ENCODE data around the gene ACVR1C. TPM values are rescaled to one million over a fixed set of nuclear protein-coding genes. Genes with fewer than 3 reads are reported as not detected.

Gene ACVR1C
- total RNA-seq, 1 experiment from 2014 or later: 0.99 TPM

DNA sequence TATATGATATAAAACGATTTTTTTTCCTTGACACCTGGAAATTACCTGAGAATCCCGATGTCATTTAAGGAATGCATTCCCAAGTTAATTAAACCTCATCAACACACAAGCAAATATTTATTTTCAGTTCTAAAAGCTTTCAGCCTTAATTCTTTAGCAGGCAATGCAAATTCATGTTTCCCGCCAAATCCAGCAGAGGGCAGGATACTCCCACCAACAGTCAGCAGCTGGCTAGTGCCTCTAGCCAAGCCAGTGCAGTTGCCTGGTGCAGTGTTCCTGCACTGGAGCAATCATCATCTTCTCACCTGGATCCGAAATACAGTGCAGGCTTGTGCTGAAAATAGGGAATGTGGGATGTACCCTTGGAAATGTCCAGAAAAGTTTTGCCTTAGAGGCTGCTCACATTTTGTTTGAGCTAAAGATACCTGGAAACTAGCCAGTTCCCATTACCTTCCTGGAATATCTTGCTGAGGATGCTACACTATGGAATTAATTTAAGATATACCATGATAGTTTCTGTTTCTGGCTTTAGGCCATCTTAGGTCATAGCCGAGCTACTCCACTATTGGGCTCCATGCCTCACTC is 136.4 kb downstream of the ACVR1C start:
- no TSS peak for BruUV-seq (replicated peaks)
- Mint-ChIP-seq H3K9me3 (ENCODE audit: low read depth, unreplicated experiment) (no peaks in the 10 kb centered on the region), H3K27me3 (ENCODE audit: unreplicated experiment) (peaks cover 13% of the 10 kb centered on the region), H3K4me1 (ENCODE audit: low read depth, unreplicated experiment) (peaks cover 27% of the 10 kb centered on the region), H3K4me3 (ENCODE audit: low read depth, unreplicated experiment) (no peak overlapping the region), H3K36me3 (ENCODE audit: insufficient read depth, unreplicated experiment) (no peaks in the 10 kb centered on the region), H3K27ac (ENCODE audit: unreplicated experiment) (no peak overlapping the region)
- TF ChIP-seq, protein P1, sequence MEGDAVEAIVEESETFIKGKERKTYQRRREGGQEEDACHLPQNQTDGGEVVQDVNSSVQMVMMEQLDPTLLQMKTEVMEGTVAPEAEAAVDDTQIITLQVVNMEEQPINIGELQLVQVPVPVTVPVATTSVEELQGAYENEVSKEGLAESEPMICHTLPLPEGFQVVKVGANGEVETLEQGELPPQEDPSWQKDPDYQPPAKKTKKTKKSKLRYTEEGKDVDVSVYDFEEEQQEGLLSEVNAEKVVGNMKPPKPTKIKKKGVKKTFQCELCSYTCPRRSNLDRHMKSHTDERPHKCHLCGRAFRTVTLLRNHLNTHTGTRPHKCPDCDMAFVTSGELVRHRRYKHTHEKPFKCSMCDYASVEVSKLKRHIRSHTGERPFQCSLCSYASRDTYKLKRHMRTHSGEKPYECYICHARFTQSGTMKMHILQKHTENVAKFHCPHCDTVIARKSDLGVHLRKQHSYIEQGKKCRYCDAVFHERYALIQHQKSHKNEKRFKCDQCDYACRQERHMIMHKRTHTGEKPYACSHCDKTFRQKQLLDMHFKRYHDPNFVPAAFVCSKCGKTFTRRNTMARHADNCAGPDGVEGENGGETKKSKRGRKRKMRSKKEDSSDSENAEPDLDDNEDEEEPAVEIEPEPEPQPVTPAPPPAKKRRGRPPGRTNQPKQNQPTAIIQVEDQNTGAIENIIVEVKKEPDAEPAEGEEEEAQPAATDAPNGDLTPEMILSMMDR (IDR thresholded peaks at IDR 0.05; ENCODE audit: unreplicated experiment): peak; percentile 49
- CTCF ChIA-PET: interaction anchor here (0.6 to 1.5 kb wide), 5 partner anchors 105 to 1350 kb away, joined by 3 to 5 read pairs (median 3); no protein-coding TSS in a partner anchor
- DNase-seq: peak; percentile 76
- intact Hi-C loops (cut with micrococcal nuclease; ENCODE audit: unreplicated experiment): loop anchor here (1.0 to 10.0 kb wide), 2 partner anchors 253 to 518 kb away; no protein-coding TSS in a partner anchor

GRCh38 chr2:157489983-157490382 is 138.7 kb downstream of the ACVR1C start:
- TF ChIP-seq, protein P1 (IDR thresholded peaks at IDR 0.05; ENCODE audit: unreplicated experiment): no peak
- H3K27ac Mint-ChIP-seq (ENCODE audit: unreplicated experiment): no peak overlapping the region
- peaks cover 13% of the 10 kb centered on the region for H3K27me3 Mint-ChIP-seq (ENCODE audit: unreplicated experiment)
- peaks cover 38% of the 10 kb centered on the region for H3K4me1 Mint-ChIP-seq (ENCODE audit: low read depth, unreplicated experiment)
- no peaks in the 10 kb centered on the region for H3K9me3 Mint-ChIP-seq (ENCODE audit: low read depth, unreplicated experiment)
- DNase-seq: no peak
- no peaks in the 10 kb centered on the region for H3K36me3 Mint-ChIP-seq (ENCODE audit: insufficient read depth, unreplicated experiment)
- H3K4me3 Mint-ChIP-seq (ENCODE audit: low read depth, unreplicated experiment): no peak overlapping the region
- no TSS peak for BruUV-seq (replicated peaks)
- intact Hi-C loops (cut with micrococcal nuclease; ENCODE audit: unreplicated experiment): loop anchor here (5.0 to 10.0 kb wide), 2 partner anchors 163 to 255 kb away; partner anchors contain the start of gene ERMN
- CTCF ChIA-PET: no interaction called here

DNA sequence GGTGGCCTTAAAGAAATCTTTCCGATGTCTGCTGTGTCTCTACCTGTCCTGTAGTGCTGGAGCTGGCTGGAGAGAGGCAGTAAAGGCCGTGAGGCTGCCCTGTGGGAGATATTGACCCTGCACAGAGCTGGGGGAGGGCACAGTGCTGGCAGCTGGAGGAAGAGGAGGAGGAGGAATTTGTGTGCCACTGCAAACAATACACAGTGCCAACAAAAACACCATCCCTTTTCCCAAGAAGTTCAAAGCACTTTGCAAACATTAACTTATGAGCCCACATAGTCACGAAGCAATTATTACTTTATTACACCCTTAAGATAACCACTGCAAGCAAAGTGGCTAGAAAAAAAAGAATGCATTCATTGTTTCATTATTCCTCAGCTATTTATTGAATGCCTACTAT is 139.8 kb downstream of the ACVR1C start:
- H3K27ac Mint-ChIP-seq (ENCODE audit: unreplicated experiment): no peak overlapping the region

GRCh38 chr2:157487747-157488146 is 140.9 kb downstream of the ACVR1C start:
- no peak for DNase-seq
- Mint-ChIP-seq H3K27me3 (ENCODE audit: unreplicated experiment) (peaks cover 6% of the 10 kb centered on the region), H3K27ac (ENCODE audit: unreplicated experiment) (no peak overlapping the region), H3K9me3 (ENCODE audit: low read depth, unreplicated experiment) (no peaks in the 10 kb centered on the region), H3K36me3 (ENCODE audit: insufficient read depth, unreplicated experiment) (no peaks in the 10 kb centered on the region), H3K4me3 (ENCODE audit: low read depth, unreplicated experiment) (no peak overlapping the region), H3K4me1 (ENCODE audit: low read depth, unreplicated experiment) (peaks cover 38% of the 10 kb centered on the region)
- CTCF ChIA-PET: interaction anchor here (1.4 kb wide), 1 partner anchor 160 kb away, joined by 3 read pairs; no protein-coding TSS in a partner anchor
- no TSS peak for BruUV-seq (replicated peaks)
- TF ChIP-seq, protein P1 (IDR thresholded peaks at IDR 0.05; ENCODE audit: unreplicated experiment): no peak
- intact Hi-C loops (cut with micrococcal nuclease; ENCODE audit: unreplicated experiment): loop anchor here (5.0 kb wide), 1 partner anchor 160 kb away; the partner anchor contains the start of gene ERMN

More for the DNA sequence above, 139.8 kb downstream of the ACVR1C start:
- H3K27me3 Mint-ChIP-seq (ENCODE audit: unreplicated experiment): peaks cover 13% of the 10 kb centered on the region
- DNase-seq: peak; percentile 63
- peaks cover 38% of the 10 kb centered on the region for H3K4me1 Mint-ChIP-seq (ENCODE audit: low read depth, unreplicated experiment)
- intact Hi-C loops (cut with micrococcal nuclease; ENCODE audit: unreplicated experiment): loop anchor here (5.0 kb wide), 1 partner anchor 162 kb away; the partner anchor contains the start of gene ERMN
- CTCF ChIA-PET: interaction anchor here (1.0 to 1.4 kb wide), 4 partner anchors 108 to 186 kb away, joined by 3 to 4 read pairs (median 4); no protein-coding TSS in a partner anchor
- no peak overlapping the region for H3K4me3 Mint-ChIP-seq (ENCODE audit: low read depth, unreplicated experiment)
- TF ChIP-seq, protein P1 (IDR thresholded peaks at IDR 0.05; ENCODE audit: unreplicated experiment): no peak
- no TSS peak for BruUV-seq (replicated peaks)
- H3K9me3 Mint-ChIP-seq (ENCODE audit: low read depth, unreplicated experiment): no peaks in the 10 kb centered on the region
- H3K36me3 Mint-ChIP-seq (ENCODE audit: insufficient read depth, unreplicated experiment): no peaks in the 10 kb centered on the region

Measured in Calu3 (cell line).